HG03060 (cell line): Measurements from ENCODE around the gene ZBTB7A.

ENCODE experiments used
- ATAC-seq: cut with Tn5 transposase; IDR thresholded peaks from one replicate; pipeline ENCODE4 v1.9.1; 2021; ENCODE audit warnings: low read depth, moderate number of reproducible peaks; ENCODE audit not compliant: unreplicated experiment

ZBTB7A gene

DNA sequence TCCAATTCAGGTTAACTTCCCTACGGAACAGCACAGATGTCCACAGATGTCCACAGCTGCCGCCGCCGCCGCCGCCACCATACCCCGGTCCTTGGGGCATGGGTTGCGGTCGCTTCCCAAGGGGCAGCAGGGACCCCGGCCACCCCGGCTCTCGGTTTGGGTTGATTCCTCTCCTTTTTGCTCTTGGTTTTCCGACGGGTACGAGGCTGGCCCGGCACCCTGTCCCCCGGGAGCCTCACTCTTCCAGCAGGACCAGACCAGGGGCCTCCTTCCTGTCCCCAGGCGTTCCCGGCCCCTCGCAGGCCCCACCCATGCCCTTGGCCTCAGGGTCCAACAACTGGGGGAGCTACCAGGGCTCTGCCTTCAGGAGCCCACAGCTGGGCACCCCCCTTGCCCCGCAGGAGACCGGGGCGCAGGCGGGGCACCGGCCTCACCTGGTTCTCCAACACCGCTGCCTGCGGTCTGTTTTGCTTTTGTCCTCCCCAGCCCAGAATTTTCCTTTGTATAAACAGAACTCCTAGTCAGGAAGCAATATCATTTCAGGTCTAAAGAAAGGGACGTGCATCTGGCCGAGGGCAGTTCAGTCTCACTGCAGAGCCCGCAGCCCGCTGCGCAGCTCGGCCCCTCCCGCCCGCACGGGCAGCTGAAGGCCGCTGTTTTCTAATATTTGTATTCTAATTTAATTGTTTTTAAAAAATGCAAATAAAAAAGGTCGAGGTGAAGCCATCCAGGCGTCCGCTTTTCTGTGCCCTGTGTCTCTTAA lies 27.9 kb downstream of the ZBTB7A start:
- no peak for ATAC-seq

DNA sequence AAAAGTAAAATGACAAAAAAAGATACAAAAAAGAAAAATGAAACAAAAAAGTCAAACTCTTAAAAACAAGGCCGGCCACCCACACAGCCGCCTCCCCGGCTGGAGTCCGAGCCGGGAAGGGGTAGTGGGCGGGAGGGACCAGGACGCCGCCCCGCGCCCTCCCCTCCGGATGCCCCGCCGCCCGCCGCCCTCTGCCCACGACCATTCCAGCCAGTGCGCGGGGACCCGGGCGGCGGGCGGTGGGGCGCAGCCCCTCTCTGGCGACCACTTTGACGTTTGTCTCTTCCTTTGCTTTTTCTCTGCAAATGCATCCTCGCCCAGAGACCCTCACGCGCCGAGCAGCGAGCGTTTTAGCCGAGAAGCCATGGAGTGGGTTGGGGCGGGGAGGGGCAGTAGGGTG lies 28.6 kb downstream of the ZBTB7A start:
- no peak for ATAC-seq

DNA sequence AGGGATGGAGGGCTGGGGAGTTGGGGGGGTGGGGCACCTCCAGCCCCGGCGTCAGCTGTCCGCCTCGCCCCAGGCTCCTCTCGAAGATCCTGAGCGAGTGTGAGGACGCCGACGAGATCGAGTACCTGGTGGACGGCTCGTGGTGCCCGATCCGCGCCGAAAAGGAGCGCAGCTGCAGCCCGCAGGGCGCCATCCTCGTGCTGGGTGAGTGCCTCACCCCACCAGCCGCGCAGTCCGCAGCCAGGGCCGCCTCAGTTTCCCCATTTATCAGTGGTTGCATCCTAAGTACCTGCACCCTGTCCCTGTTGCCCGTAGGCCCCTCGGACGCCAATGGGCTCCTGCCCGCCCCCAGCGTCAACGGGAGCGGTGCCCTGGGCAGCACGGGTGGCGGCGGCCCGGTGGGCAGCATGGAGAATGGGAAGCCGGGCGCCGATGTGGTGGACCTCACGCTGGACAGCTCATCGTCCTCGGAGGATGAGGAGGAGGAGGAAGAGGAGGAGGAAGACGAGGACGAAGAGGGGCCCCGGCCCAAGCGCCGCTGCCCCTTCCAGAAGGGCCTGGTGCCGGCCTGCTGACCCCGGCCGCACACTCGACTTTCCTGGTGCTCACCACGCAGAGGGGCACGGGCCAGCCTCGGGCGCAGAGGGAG lies 29.3 kb downstream of the ZBTB7A start:
- no peak for ATAC-seq

DNA sequence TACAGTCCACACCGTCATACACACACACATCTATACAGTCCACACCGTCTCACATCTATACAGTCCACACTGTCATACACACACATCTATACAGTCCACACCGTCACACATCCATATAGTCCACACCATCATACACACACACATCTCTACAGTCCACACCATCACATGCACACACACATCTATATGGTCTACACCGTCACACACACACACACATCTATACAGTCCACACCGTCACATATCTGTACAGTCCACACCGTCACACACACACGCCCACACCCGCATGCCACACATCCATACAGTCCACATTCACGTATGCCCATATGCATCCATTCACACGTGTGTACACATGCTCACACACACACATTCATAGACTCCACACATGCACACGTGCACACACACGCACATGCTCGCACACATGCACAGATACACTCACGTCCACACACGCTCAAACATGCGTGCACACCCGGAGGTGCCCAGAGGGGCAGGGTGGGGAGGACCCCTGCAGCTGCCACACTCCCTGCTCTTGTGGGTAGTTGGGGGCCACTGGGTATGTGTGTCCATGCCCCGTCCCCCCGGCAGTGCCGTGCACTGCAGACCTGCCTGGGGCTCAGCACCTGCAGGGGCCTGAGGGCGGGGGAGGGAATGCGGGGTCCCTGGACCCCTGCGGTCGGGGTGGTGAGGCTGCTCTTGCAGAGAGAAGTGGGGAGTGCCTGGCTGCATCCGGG lies 30.0 kb downstream of the ZBTB7A start:
- ATAC-seq: no peak

DNA sequence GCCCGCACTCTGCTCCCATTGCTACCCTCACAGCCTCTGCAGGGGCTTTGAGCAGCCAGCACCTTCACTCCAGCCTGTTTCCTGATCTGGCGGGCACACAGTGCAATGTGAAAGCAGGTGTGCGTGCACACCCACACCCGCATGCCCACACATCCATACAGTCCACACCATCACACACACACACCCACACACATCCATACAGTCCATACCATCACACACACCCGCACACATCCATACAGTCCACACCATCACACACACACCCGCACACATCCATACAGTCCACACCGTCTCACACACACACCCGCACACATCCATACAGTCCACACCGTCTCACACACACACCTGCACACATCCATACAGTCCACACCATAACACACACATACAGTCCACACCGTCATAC lies 31.1 kb downstream of the ZBTB7A start:
- ATAC-seq: no peak

DNA sequence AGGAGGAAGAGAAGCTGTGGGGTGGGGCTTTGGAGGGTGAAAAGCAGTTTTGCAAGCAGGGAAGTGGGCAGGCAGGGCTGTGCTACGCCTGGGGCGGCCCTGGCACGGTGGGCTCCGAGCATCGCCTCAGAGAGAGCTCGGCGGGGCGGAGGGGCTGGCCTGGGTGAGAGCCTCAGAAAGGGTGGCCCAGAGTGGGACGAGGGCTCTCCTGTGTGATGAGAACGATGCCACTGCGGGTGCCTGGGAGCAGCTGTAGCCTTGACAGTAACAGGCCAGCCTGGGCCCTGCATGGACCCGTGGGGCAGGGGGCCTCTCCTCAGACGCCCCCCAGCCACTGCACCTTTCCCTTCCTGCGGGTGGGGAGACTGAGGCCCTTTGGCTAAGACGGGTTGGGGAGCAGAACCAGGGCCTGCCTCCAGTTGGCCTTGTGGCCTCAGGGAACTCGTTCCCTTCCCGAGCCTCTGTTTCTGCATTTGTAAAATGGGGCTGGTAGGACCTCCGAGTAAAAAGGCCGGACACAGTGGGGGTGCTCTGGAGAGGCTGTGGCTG lies 31.6 kb downstream of the ZBTB7A start:
- ATAC-seq: no peak

DNA sequence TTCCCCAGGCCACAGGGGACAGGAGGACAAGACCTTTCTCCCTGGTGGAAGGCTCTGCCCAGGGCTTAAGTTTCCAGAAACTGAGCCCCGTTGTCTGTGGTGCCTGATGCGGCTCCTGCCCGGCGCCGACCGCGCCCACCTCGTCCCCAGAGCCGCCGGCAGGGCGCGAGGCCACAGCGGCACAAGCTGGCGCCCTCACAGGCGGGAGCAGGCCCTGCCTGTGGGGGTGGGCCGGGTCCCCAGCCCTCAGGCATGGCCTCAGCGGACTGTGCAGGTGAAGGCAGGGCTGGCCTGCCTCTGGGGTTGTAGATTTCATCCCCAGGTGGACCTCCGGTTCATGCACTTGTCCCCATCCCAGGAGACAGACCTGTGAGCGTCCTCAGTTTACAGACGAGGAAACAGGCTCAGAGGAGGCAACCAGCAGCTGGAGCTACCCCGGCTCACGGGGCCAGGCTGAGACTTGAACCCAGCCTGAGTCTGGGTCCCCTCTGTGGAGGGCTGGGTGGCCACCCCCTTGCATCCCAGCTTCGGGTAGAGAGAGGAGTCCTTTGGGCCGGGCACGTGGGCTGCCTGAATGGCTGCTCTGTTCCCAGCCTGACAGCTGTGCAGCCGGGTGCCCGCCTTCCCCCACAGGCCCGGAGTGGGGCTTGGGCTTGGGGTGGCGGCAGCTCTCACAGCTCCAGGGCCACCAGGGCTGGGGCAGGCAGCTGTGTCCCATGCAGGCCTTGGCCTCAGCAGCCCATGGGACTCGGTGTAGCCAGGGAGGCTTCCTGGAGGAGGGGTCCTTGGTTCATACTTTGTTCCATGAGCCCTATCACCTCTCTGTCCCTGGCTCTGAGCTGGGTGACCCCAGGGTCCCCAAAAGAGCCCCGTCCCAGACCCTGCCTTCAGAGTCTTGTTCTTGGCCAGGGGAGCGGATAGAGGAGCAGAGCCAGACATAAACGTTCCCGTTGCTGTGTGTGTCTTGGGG lies 32.4 kb downstream of the ZBTB7A start:
- ATAC-seq: no peak

DNA sequence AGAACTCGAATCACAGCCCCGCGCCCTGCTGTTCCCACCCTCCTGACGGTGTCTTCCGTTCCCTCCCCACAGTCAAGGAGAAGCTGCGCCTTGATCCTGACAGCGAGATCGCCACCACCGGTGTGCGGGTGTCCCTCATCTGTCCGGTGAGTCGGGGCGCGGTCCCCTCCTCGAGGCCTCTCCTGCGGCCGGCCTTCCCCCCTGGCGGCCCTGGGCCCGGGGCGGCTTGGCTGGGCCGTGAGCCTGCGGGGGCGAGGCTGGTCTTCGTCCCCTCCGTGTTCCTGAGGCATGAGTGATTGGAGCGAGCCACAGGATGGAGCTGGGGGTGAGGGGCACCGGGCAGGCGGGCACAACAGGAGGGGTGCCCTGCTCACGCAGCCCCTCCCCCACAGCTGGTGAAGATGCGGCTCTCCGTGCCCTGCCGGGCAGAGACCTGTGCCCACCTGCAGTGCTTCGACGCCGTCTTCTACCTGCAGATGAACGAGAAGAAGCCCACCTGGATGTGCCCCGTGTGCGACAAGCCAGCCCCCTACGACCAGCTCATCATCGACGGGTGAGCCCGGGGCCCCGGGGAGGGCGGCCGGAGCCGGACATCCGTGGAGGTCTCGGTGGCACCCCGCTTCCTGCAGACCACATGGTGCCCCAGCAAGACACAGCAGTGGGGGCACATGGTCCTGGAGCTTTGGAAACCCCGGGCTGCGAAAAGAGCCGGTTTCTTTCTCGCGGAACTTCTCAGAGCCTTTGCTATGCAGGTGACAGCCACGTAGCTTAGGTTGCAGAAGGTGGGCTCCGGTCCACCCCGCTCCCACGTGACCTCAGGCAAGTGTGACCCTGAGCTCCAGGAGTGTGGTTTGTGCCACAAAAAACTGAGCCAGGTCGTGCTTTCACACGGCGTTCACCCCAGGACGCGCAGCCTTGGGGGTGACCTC lies 33.4 kb downstream of the ZBTB7A start:
- ATAC-seq: no peak

DNA sequence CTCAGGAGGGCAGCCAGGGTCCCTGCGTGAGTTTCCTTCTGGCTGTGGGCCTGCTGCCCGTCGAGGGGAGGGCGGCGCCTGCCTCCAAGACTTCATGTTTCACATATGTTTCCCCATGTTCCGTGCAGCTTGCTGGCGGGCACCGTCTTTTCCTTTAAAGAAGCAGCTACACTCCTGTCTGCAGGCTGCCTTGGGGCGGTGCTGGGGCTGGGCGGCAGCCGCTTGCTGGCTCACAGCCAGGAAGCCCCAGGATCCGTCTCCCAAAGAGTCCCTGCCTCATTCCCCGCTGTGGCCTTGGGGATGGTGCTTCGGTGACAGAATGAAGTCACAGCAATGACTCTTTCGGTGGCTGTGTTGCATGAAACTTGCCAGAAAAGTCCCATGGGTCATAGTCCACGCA lies 34.3 kb downstream of the ZBTB7A start:
- ATAC-seq: no peak

DNA sequence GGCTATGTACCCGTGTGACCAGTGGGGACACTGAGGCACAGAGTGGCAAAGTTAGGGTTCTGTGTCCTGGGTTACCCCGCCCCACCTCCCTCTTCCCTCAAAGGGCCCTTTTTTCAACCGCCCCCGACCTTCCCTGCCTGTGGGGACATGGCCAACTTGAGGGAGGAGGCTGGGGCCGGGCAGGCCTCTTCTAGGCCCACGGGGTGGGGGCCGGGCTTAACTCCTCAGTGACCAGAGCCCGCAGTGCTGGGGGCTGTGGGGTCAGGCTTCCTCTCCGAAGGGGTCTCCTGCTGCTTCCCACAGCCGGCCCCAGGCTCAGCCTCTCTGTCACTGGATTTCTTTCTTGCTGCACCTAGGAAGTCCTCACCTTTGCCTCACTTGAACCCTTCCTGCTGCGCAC lies 35.3 kb downstream of the ZBTB7A start:
- ATAC-seq: no peak

DNA sequence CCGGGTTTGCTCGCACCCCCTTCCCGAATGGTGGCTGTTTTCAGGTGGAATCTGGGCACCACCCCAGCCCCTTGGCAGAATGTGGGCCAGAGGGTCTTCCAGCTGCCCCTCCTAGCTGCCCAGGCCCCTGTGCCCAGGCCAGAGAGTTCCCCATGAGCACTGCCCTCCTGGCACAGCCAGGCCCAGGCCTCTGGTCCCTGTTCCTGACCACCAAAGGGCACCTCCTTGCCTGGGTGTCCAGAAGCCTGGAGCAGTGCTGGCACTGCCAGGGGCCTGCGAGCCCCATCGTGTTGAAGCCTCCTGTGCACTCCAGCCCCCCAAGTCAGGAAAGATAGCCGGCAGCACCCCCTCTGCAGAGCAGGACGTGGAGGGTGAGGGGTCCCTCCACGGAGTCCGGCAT lies 35.7 kb downstream of the ZBTB7A start:
- ATAC-seq: no peak

DNA sequence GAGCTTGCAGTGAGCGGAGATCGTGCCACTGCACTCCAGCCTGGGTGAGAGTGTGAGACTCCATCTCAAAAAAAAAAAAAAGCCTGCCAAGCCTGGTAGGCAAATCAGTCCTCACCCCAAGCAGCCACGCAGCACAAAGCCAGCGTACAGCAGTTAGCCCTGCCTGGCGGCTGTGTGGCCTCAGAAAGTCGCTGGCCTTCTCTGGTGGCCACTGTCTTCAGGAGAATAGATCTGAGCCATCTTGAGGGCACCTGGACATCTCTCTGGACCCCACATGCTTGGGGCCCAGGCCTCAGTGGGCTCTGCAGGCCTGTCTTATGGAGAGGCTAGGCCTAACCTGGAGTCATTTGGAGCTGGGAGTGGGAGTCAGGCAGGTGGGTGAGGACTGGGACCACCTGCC lies 36.1 kb downstream of the ZBTB7A start:
- no peak for ATAC-seq

DNA sequence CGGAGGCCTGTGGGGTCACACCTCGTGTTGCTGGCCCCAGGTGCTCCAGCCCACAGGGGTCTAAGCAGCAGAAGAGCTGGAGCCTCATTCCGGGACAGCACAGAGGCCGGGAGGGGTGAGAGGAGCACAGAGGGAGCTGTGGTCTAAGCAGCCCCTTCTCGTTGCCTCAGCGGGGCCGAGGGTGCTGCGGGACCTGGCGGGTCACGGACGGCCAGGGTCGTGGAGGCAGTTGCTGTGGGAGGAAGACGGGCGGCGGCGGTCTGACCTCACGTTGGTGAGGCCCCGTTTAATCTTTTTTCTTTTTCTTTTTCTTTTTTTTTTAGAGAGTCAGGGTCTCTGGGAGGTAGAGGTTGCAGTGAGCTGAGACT lies 37.5 kb downstream of the ZBTB7A start:
- no peak for ATAC-seq

DNA sequence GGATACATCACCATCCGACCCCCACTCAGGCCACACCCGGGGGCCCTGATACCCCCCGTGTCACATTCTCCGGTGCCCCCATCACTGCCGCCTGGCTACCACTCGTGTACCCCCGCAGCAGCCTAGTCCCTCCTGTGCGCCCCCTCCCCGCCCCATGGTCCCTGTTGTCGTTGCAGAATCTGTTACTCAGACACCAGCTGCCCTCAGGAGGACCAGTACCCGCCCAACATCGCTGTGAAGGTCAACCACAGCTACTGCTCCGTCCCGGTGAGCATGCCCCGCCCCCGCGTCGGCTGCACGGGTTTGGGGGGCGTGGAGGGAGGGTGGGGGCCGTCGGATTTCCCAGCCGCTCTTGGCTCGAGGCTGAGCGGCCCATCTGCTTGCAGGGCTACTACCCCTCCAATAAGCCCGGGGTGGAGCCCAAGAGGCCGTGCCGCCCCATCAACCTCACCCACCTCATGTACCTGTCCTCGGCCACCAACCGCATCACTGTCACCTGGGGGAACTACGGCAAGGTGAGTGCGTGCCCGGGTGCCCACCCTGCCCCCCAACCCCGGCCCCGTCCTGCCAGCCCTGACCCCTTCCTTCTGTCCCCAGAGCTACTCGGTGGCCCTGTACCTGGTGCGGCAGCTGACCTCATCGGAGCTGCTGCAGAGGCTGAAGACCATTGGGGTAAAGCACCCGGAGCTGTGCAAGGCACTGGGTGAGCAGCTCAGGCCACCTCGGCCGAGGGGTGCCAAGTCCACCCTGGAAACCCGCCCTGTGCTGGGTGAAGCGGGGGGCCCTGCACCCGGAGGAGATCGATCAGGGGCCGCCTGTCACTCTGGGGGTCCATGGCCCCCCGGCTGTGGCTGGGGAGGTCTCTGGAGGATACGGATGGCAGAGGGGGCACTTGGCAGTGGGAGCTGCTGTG lies 38.1 kb downstream of the ZBTB7A start:
- ATAC-seq: no peak

DNA sequence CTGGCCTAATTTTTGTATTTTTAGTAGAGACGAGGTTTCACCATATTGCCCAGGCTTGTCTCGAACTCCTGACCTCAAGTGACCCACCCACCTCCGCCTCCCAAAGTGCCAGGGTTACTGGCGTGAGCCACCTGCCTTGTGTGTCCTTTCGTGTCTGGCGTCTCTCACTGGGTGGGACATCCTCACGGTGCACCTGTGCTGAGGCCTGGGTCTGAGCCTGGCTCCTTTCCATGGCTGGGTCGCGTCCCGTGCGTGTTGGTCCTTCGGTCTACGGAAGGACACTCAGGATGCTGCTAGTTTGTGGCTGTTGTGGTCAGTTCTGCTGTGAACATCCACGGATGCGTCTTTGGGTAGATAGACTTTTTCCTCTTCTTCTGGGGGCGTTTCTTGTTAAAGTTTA lies 39.6 kb downstream of the ZBTB7A start:
- no peak for ATAC-seq

DNA sequence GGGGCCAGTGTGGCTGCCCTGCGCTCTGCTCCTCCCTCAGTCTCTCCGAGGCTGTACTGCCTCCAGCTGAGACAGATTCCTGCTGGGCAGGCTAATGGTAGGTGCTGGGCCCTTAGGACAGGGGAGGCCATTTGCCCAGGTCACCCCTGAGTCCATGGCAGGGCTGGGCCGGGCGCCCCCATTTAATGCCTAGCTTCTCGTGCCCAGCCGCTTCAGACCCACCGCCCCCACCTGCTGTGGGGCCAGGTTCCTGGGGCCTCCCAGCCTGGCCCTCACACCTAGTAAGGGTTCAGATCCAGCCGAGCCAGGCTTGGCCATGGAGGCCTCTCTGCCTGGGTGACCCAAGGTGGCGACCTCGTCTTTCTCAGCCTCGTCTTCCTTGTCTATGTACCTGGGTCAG lies 41.4 kb downstream of the ZBTB7A start:
- ATAC-seq: no peak

DNA sequence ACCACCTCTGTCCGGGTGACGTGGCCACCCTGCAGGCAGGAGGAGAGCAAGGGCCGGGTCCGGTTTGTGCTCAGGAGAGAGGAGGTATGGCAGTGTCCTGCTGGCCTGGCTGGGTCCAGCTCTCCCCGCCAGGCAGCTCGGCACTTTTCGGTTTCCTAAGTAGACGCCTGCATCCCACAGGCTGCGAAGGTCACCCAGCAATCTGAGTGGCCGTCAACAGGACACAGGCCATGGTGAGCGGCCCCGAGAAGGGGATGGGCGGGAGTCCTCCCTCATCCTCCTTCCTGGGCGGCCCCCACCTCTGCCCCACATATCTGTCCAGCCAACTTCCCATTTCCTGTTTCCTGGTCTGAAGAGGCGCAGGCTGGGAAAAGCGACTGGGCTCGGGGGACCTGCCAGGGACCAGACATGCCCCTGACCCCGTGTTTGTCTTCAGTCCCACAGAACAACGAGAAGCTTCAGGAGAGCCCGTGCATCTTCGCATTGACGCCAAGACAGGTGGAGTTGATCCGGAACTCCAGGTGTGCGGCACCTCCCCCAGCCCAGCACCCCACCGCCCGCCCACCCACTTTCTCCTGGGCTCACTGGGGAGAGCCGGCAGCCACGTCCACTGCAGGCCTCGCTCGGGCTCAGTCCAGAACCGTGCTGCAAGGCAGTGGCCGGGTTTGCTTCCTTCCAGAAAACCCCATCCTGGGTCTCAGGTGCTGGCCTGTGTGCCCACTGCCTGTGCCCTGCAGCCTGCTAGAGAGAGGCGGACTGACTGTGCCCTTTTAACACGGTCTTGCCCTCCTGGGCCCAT lies 42.9 kb downstream of the ZBTB7A start:
- no peak for ATAC-seq

DNA sequence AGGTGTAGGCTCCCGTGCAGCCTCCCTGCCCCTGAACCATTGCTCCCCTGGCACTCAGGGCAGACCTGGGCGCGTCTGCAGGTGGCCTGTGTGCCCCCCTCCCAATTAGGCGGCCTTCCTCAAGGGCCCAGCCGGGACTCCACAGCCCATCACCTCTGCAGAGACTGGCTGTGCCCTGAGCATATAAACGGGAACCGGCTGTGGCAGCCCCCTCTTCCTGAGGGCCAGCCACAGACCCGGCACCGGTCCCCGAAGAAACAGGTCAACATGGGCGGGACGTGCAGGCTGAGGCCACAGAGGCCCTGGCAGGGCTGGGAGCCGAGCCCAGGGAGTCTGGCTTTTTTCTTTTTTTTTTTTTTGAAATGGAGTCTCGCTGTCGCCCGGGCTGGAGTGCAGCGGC lies 47.1 kb downstream of the ZBTB7A start:
- no peak for ATAC-seq
